NCI-H187 treated with DMSO at 0.1 percent for 48 hours (cell line): Measurements from ENCODE around the gene LILRB4.
"Not testable (repeated sequence)": the region's sequence is repeated elsewhere in the genome, so short reads cannot be mapped to it uniquely, and the experiment has no call there.

ENCODE experiments used
- DNase-seq: peaks from one replicate; lab custom pipeline; 2025; lab: John Stamatoyannopoulos, UW

The LILRB4 gene

GRCh38 chr19:54650108-54650655 lies 12.6 kb upstream of the LILRB4 start:
- no peak for DNase-seq

- DNase-seq, result no peak
Observed at GRCh38 chr19:54653181-54653809, 9.5 kb upstream of the LILRB4 start.

- no peak for DNase-seq
Observed at GRCh38 chr19:54654447-54655321, 8.1 kb upstream of the LILRB4 start.

- DNase-seq, result no peak
Observed at GRCh38 chr19:54659300-54659699, 3.5 kb upstream of the LILRB4 start.

- DNase-seq, result no peak
Observed at GRCh38 chr19:54660306-54660705, 2.5 kb upstream of the LILRB4 start.

GRCh38 chr19:54660964-54661363 lies 1.8 kb upstream of the LILRB4 start:
- DNase-seq, result no peak

GRCh38 chr19:54661846-54662481 lies 821 bp upstream of the LILRB4 start:
- DNase-seq, result no peak

- no peak for DNase-seq
Observed at GRCh38 chr19:54665530-54665929, 2.7 kb downstream of the LILRB4 start.

- DNase-seq, result no peak
Observed at GRCh38 chr19:54667217-54667616, 4.4 kb downstream of the LILRB4 start.

- DNase-seq, result no peak
Observed at GRCh38 chr19:54668353-54668752, 5.6 kb downstream of the LILRB4 start.

GRCh38 chr19:54670576-54671357 lies 8.0 kb downstream of the LILRB4 start:
- no peak for DNase-seq

- DNase-seq, result no peak
Observed at GRCh38 chr19:54673222-54673621, 10.4 kb downstream of the LILRB4 start.

GRCh38 chr19:54674021-54674617 lies 11.3 kb downstream of the LILRB4 start:
- no peak for DNase-seq

- not testable (repeated sequence) for DNase-seq
Observed at GRCh38 chr19:54676210-54676834, 13.5 kb downstream of the LILRB4 start.

GRCh38 chr19:54677217-54677616 lies 14.4 kb downstream of the LILRB4 start:
- no peak for DNase-seq

- DNase-seq, result not testable (repeated sequence)
Observed at GRCh38 chr19:54681596-54681995, 18.8 kb downstream of the LILRB4 start.

GRCh38 chr19:54682306-54682856 lies 19.6 kb downstream of the LILRB4 start:
- no peak for DNase-seq

- no peak for DNase-seq
Observed at GRCh38 chr19:54684527-54684926, 21.7 kb downstream of the LILRB4 start.

GRCh38 chr19:54691582-54692297 lies 29.0 kb downstream of the LILRB4 start:
- no peak for DNase-seq

GRCh38 chr19:54692298-54692615 lies 29.5 kb downstream of the LILRB4 start:
- DNase-seq, result no peak
